BJ (cell line): ENCODE measurements around the gene ABCC3. TPM values are rescaled to one million over a fixed set of nuclear protein-coding genes. Genes with fewer than 3 reads are reported as not detected.

Experiments
- CTCF ChIA-PET: fragments of 350-600 bp; formaldehyde crosslinking; extraction: SDS; loops from one replicate; lab custom pipeline; 2021; ENCODE audit warnings: antibody characterized with exemption, inconsistent platforms; lab: Yijun Ruan, JAX
- POLR2A ChIA-PET: fragments of 300-600 bp; sonication (Branson Sonifier 250); formaldehyde crosslinking; extraction: SDS; loops from one replicate; lab custom pipeline; 2021; ENCODE audit warnings: antibody characterized with exemption; lab: Charles Lee
- DNase-seq: peaks from one replicate; pipeline ENCODE4 v3.0.0-alpha.2; 2011; ENCODE audit warnings: low read depth
- H3K27me3 ChIP-seq: 2 replicates; pipeline ENCODE4 v1.6.0; 2011; ENCODE audit warnings: low read length; ENCODE audit not compliant: control insufficient read depth, insufficient read depth
- H3K36me3 ChIP-seq: 2 replicates; pipeline ENCODE4 v1.5.1; 2011; ENCODE audit warnings: low read length; ENCODE audit not compliant: control insufficient read depth, insufficient read depth
- H3K4me3 ChIP-seq: 2 replicates; pipeline ENCODE4 v1.5.1; 2011; ENCODE audit warnings: low read depth, mild to moderate bottlenecking, control low read depth, low read length
- CTCF ChIP-seq: IDR thresholded peaks from 2 replicates; pipeline ENCODE4 v1.5.1; 2011; ENCODE audit warnings: low read depth, mild to moderate bottlenecking, control low read depth, inconsistent platforms, low read length, moderate library complexity; ENCODE audit not compliant: insufficient read depth
- polyA plus RNA-seq: library from polyadenylated mRNA; depleted of rRNA; stranded (reverse); fragments of >200 nt; gene quantifications from 2 replicates; pipeline ENCODE4 v1.2.3, GENCODE V29; 2011

Gene ABCC3
- polyA plus RNA-seq, 1 experiment, result 56.4 TPM

- CTCF ChIA-PET, result no interaction called here
- peaks cover 13% of the 10 kb centered on the region for H3K36me3 ChIP-seq
Observed at GRCh38 chr17:50657627-50658026, 22.9 kb downstream of the ABCC3 start.

GRCh38 chr17:50658616-50659015, 23.9 kb downstream of the ABCC3 start:
- no peak for DNase-seq
- Histone ChIP-seq H3K4me3 (no peak overlapping the region), H3K36me3 (peaks cover 13% of the 10 kb centered on the region), H3K27me3 (no peaks in the 10 kb centered on the region)
- ChIA-PET CTCF (no interaction called here), POLR2A (no interaction called here)
- TF ChIP-seq CTCF, result no peak

More at GRCh38 chr17:50657627-50658026, 22.9 kb downstream of the ABCC3 start:
- no peak overlapping the region for H3K4me3 ChIP-seq
- H3K27me3 ChIP-seq, result no peaks in the 10 kb centered on the region
- POLR2A ChIA-PET, result no interaction called here
- no peak for DNase-seq
- no peak for TF ChIP-seq CTCF

- no peak for DNase-seq
- Histone ChIP-seq H3K4me3 (no peak overlapping the region), H3K27me3 (no peaks in the 10 kb centered on the region), H3K36me3 (peaks cover 13% of the 10 kb centered on the region)
- TF ChIP-seq CTCF, result no peak
- CTCF ChIA-PET, result no interaction called here
- POLR2A ChIA-PET, result no interaction called here
Observed at GRCh38 chr17:50659179-50659578, 24.5 kb downstream of the ABCC3 start.

- H3K36me3 ChIP-seq, result peaks cover 13% of the 10 kb centered on the region
- H3K27me3 ChIP-seq, result no peaks in the 10 kb centered on the region
- no peak overlapping the region for H3K4me3 ChIP-seq
- TF ChIP-seq CTCF, result no peak
- ChIA-PET CTCF (interaction anchor here (0.8 to 1.5 kb wide), 7 partner anchors 13 to 34 kb away, joined by 3 to 8 read pairs (median 4); no protein-coding TSS in a partner anchor), POLR2A (interaction anchor here (0.9 kb wide), 1 partner anchor 8 kb away, joined by 3 read pairs; no protein-coding TSS in a partner anchor)
- DNase-seq, result no peak
Observed at GRCh38 chr17:50660042-50660886, 25.6 kb downstream of the ABCC3 start.

- CTCF ChIA-PET, result interaction anchor here (0.8 to 1.5 kb wide), 7 partner anchors 14 to 35 kb away, joined by 3 to 8 read pairs (median 4); no protein-coding TSS in a partner anchor
- POLR2A ChIA-PET, result no interaction called here
Observed at GRCh38 chr17:50660887-50661345, 26.2 kb downstream of the ABCC3 start.

More at GRCh38 chr17:50660887-50661345, 26.2 kb downstream of the ABCC3 start:
- peaks cover 11% of the 10 kb centered on the region for H3K36me3 ChIP-seq
- no peaks in the 10 kb centered on the region for H3K27me3 ChIP-seq
- no peak for DNase-seq
- no peak overlapping the region for H3K4me3 ChIP-seq
- TF ChIP-seq CTCF, result no peak
